ENCODE results near the gene WIPF2.

- no peak for TF ChIP-seq POLR2A (IDR thresholded peaks at IDR 0.05)
- TF ChIP-seq, protein P1, sequence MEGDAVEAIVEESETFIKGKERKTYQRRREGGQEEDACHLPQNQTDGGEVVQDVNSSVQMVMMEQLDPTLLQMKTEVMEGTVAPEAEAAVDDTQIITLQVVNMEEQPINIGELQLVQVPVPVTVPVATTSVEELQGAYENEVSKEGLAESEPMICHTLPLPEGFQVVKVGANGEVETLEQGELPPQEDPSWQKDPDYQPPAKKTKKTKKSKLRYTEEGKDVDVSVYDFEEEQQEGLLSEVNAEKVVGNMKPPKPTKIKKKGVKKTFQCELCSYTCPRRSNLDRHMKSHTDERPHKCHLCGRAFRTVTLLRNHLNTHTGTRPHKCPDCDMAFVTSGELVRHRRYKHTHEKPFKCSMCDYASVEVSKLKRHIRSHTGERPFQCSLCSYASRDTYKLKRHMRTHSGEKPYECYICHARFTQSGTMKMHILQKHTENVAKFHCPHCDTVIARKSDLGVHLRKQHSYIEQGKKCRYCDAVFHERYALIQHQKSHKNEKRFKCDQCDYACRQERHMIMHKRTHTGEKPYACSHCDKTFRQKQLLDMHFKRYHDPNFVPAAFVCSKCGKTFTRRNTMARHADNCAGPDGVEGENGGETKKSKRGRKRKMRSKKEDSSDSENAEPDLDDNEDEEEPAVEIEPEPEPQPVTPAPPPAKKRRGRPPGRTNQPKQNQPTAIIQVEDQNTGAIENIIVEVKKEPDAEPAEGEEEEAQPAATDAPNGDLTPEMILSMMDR (IDR thresholded peaks at IDR 0.05): peak in 1 of 6 experiments; percentile 14
Observed at GRCh38 chr17:40311575-40311974, 92.5 kb downstream of the WIPF2 start.

Data from adrenal gland (tissue), 5 donors.